ENCODE measurements around the gene RBMS2. TPM values are rescaled to one million over a fixed set of nuclear protein-coding genes. Genes with fewer than 3 reads are reported as not detected.

RBMS2 gene
- polyA plus RNA-seq, 3 donors from 2014 or later, result 1.1 to 1.3 (median 1.3) TPM

- no peak for DNase-seq
- H3K4me1 Mint-ChIP-seq, result peaks cover 0 to 6% of the 10 kb centered on the region in 2 donors
- H3K27ac Mint-ChIP-seq, result peak overlapping the region in 2 of 6 donors; percentile 41 to 51
- no peaks in the 10 kb centered on the region for H3K9me3 Mint-ChIP-seq
- H3K4me3 Mint-ChIP-seq, result no peak overlapping the region
- H3K36me3 Mint-ChIP-seq, result peaks cover 20 to 76% (median 52%) of the 10 kb centered on the region in 3 donors
- H3K27me3 Mint-ChIP-seq (ENCODE audit: low read depth in 3 of 3), result peaks cover 3 to 7% (median 4%) of the 10 kb centered on the region in 3 donors
These were observed 79.1 kb downstream of the RBMS2 start for GRCh38 chr12:56600753-56601152.

- H3K4me3 Mint-ChIP-seq, result no peak overlapping the region
- peaks cover 26 to 80% (median 60%) of the 10 kb centered on the region in 3 donors for H3K36me3 Mint-ChIP-seq
- no peaks in the 10 kb centered on the region for H3K9me3 Mint-ChIP-seq
- H3K27me3 Mint-ChIP-seq (ENCODE audit: low read depth in 3 of 3), result peaks cover 2 to 7% (median 3%) of the 10 kb centered on the region in 3 donors
- no peaks in the 10 kb centered on the region for H3K4me1 Mint-ChIP-seq
- peak overlapping the region in 1 of 6 donors; percentile 3 for H3K27ac Mint-ChIP-seq
- DNase-seq, result peak in 2 of 3 donors; percentile 15 to 26
These were observed 79.9 kb downstream of the RBMS2 start for GRCh38 chr12:56601503-56601902.

DNA sequence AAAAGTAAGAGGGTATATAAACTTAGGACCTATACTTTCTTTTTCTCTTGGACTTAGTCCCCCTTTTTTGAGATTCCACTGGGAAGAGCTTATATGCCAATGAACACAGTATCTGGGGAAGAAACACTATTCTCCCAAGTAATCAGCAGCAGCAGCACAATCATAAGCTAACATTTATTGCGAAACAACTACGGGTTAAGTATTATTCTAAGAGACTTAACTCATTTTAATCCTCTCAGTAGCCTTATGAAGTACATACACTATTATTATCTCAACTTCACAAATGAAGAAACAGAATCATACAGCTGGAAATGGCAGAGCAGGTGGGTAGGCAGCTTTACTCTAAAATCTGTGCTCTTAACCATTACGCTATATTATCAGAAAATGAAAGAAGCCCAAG lies 80.6 kb downstream of the RBMS2 start:
- H3K27ac Mint-ChIP-seq, result no peak overlapping the region
- H3K9me3 Mint-ChIP-seq, result no peaks in the 10 kb centered on the region
- H3K36me3 Mint-ChIP-seq, result peaks cover 23 to 80% (median 65%) of the 10 kb centered on the region in 3 donors
- DNase-seq, result no peak
- H3K4me1 Mint-ChIP-seq, result no peaks in the 10 kb centered on the region
- peaks cover 2 to 6% (median 3%) of the 10 kb centered on the region in 3 donors for H3K27me3 Mint-ChIP-seq (ENCODE audit: low read depth in 3 of 3)
- H3K4me3 Mint-ChIP-seq, result no peak overlapping the region

- no peaks in the 10 kb centered on the region for H3K9me3 Mint-ChIP-seq
- H3K27ac Mint-ChIP-seq, result peak overlapping the region in 1 of 6 donors; percentile 55
- peaks cover 17 to 70% (median 54%) of the 10 kb centered on the region in 3 donors for H3K36me3 Mint-ChIP-seq
- H3K4me1 Mint-ChIP-seq, result no peaks in the 10 kb centered on the region
- DNase-seq, result no peak
- no peak overlapping the region for H3K4me3 Mint-ChIP-seq
- H3K27me3 Mint-ChIP-seq (ENCODE audit: low read depth in 3 of 3), result peaks cover 2 to 4% (median 3%) of the 10 kb centered on the region in 3 donors
These were observed 82.7 kb downstream of the RBMS2 start for GRCh38 chr12:56604355-56604754.

DNA sequence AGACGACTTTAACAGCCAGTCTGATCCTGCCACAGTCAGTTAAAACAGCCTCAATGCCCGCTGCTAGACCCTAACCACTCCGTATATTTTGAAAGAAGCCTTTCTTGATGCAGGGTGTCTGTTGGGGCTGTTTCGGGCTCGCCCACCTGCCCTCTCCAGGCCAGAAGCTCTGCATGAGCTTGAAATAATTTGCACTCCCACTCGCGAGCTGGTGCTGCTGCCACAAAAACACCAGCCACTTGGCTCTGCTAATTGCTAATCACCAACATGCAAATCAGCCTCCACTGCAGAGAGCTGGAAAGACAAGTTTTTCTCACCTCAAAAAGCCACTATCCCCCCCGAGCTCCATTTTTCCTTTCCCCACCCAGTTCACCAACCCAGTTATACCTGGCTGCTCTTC lies 93.0 kb downstream of the RBMS2 start:
- Mint-ChIP-seq H3K4me3 (no peak overlapping the region), H3K27ac (peak overlapping the region in 3 of 6 donors; percentile 22 to 59 (median 23)), H3K4me1 (peaks cover 13 to 31% of the 10 kb centered on the region in 2 donors), H3K27me3 (ENCODE audit: low read depth in 3 of 3) (peaks cover 0 to 4% (median 1%) of the 10 kb centered on the region in 3 donors), H3K9me3 (no peaks in the 10 kb centered on the region), H3K36me3 (peaks cover 26 to 66% (median 52%) of the 10 kb centered on the region in 3 donors)
- no peak for DNase-seq

DNA sequence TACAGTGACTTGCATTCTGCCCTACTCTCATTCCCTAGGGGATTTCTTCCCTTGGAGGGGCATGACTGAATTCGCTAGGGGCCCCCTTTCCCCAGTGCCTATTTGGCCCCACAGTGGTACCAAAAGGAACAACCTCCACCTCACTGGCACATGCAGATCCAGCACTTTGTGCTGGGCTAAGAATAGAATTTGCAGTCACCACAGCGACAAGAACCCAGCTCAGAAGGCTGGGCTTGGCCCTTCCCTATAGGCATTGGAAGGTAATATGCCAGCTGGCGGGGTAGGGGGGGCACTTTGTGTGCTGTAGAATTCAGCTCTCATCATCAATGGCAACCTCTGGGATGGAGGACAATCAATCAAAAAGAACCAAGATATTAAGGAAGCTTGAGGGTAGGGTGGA lies 94.6 kb downstream of the RBMS2 start:
- no peak for DNase-seq
- Mint-ChIP-seq H3K4me3 (no peak overlapping the region), H3K9me3 (no peaks in the 10 kb centered on the region), H3K27ac (peak overlapping the region in 2 of 6 donors; percentile 30 to 71), H3K27me3 (ENCODE audit: low read depth in 3 of 3) (peaks cover 0 to 4% (median 1%) of the 10 kb centered on the region in 3 donors), H3K36me3 (peaks cover 19 to 50% (median 40%) of the 10 kb centered on the region in 3 donors), H3K4me1 (peaks cover 21 to 46% of the 10 kb centered on the region in 2 donors)

DNA sequence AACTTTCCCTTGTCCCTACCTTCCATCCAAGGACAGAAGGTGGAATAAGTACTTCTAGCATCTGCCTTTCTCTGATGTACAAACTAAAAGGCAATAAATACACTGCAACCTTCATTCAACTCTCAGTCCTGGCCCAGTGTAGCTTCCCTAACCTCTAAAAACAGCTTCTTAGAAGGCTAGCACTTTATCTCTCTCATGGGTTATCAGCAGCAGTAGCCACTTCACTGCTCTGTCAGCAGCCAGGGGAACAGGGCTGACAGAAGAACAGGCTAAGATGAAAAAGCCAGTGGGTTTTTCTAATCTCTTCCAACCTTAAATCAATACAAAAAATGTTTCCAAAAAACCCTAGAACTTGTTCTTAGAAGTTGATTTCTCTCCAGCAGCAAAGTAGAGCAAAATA lies 95.3 kb downstream of the RBMS2 start:
- DNase-seq, result no peak
- H3K4me3 Mint-ChIP-seq, result no peak overlapping the region
- H3K9me3 Mint-ChIP-seq, result no peaks in the 10 kb centered on the region
- H3K4me1 Mint-ChIP-seq, result peaks cover 22 to 48% of the 10 kb centered on the region in 2 donors
- peaks cover 0 to 4% (median 1%) of the 10 kb centered on the region in 3 donors for H3K27me3 Mint-ChIP-seq (ENCODE audit: low read depth in 3 of 3)
- H3K36me3 Mint-ChIP-seq, result peaks cover 16 to 43% (median 34%) of the 10 kb centered on the region in 3 donors
- peak overlapping the region in 5 of 6 donors; percentile 36 to 77 (median 49) for H3K27ac Mint-ChIP-seq

DNA sequence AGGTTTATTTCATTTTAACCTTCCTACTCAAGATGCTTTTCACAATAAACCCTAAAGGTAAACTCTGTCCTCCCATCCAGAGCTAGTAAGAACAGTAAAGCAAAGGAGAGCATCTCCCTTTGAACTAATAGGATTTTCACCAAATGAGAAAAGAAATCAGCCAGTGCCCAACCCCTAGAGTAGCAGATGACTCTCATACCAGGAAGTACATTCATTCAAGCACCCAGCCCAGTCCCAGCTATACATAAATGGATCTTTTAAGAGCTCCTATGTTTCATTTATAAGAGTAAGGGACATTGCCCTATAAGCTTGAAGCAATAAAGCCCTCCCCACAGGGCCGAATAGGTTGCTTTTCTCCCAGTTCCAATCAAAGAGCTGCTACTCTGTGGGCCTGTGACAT lies 100.9 kb downstream of the RBMS2 start:
- no peaks in the 10 kb centered on the region for H3K9me3 Mint-ChIP-seq
- peak overlapping the region; percentile 5 to 77 (median 66) for H3K27ac Mint-ChIP-seq
- no peak for DNase-seq
- H3K4me1 Mint-ChIP-seq, result peaks cover 55 to 82% of the 10 kb centered on the region in 2 donors
- H3K36me3 Mint-ChIP-seq, result peaks cover 3 to 12% (median 7%) of the 10 kb centered on the region in 3 donors
- H3K27me3 Mint-ChIP-seq (ENCODE audit: low read depth in 3 of 3), result peaks cover 0 to 3% (median 0%) of the 10 kb centered on the region in 3 donors
- no peak overlapping the region for H3K4me3 Mint-ChIP-seq

DNA sequence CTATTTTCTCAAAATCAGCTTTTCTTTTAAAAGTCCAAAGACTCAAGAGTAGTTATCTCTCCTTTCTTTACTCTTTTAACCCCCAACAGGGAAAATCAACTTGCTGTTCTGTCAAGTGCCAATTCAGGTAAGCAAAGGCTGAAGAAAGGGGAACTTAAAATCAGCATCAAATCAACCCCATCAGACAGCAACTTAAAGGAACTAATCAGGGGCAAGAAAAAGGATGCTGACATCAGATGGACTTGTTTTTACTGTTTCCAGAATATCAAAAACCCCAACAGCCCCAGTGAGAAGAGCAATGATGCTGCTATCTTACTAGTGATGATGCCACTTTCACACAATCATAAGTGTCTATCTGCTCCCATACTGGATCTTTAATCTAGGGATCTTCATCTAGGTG lies 105.1 kb downstream of the RBMS2 start:
- no peak for DNase-seq
- peaks cover 8 to 20% (median 17%) of the 10 kb centered on the region in 3 donors for H3K27me3 Mint-ChIP-seq (ENCODE audit: low read depth in 3 of 3)
- peak overlapping the region in 1 of 5 donors; percentile 10 for H3K4me3 Mint-ChIP-seq
- no peaks in the 10 kb centered on the region for H3K9me3 Mint-ChIP-seq
- peaks cover 3 to 12% (median 4%) of the 10 kb centered on the region in 3 donors for H3K36me3 Mint-ChIP-seq
- H3K27ac Mint-ChIP-seq, result peak overlapping the region; percentile 47 to 87 (median 74)
- peaks cover 62 to 80% of the 10 kb centered on the region in 2 donors for H3K4me1 Mint-ChIP-seq

DNA sequence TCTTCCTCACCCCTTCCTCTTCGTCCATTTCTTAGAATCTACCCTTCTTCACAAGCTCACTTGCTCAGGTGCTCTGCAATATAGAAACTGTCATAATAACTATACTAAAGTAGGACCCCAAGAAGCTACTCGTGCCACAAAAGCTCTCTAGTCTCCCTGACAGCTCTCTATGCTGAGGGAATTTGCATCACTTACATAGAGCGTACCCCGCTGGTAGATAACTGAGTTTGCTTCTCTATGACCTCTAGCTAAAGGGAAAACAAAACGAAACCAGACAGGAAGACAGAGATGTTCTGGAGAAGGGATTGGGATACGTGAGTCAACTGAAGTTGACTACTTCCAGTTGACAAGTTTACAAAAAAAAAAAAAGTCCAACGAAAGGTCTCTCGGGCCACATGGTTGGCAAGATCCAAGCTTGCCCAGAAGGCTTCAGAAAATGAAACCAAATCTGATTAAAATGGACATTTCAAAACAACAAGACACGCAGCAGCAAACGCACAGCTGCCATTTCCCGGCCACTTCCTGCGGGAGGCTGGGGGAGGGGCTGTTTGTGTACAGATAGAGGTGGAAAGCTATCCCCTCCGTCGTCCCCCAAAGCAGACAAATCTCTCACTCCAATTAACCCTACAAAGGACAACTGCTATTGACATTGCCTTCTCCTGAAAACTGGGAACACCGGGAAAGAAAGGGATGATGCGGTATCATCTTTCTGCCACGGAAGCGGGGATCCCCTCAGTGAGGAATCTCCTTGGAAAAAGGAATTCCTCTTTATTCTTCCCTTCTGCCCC lies 107.2 kb downstream of the RBMS2 start:
- Mint-ChIP-seq H3K9me3 (no peaks in the 10 kb centered on the region), H3K36me3 (peaks cover 3 to 10% (median 4%) of the 10 kb centered on the region in 3 donors), H3K4me1 (peaks cover 70 to 84% of the 10 kb centered on the region in 2 donors), H3K27me3 (ENCODE audit: low read depth in 3 of 3) (peaks cover 8 to 20% (median 17%) of the 10 kb centered on the region in 3 donors), H3K27ac (peak overlapping the region; percentile 94 to 97 (median 96)), H3K4me3 (peak overlapping the region; percentile 88 to 90 (median 89))
- peak; percentile 82 to 84 (median 84) for DNase-seq

- Mint-ChIP-seq H3K27me3 (ENCODE audit: low read depth in 3 of 3) (peaks cover 11 to 20% (median 20%) of the 10 kb centered on the region in 3 donors), H3K4me1 (peaks cover 69 to 84% of the 10 kb centered on the region in 2 donors), H3K36me3 (peaks cover 3 to 6% (median 4%) of the 10 kb centered on the region in 3 donors), H3K27ac (peak overlapping the region; percentile 94 to 97 (median 96)), H3K9me3 (no peaks in the 10 kb centered on the region), H3K4me3 (peak overlapping the region; percentile 88 to 90 (median 89))
- peak; percentile 38 to 46 (median 44) for DNase-seq
These were observed 108.0 kb downstream of the RBMS2 start for GRCh38 chr12:56629459-56630179.

GRCh38 chr12:56630180-56630632 lies 108.6 kb downstream of the RBMS2 start, which contains the start of gene BAZ2A:
Gene BAZ2A, minus strand, starts transcription at chr12:56630326. Its CDS starts 12,796 bp downstream, at chr12:56617530.
- Mint-ChIP-seq H3K4me1 (peaks cover 72 to 85% of the 10 kb centered on the region in 2 donors), H3K27ac (peak within 1 kb of the TSS; percentile 94 to 97 (median 96)), H3K9me3 (no peaks in the 10 kb centered on the region), H3K36me3 (peaks cover 3 to 6% (median 4%) of the 10 kb centered on the region in 3 donors), H3K27me3 (ENCODE audit: low read depth in 3 of 3) (peaks cover 11 to 23% (median 19%) of the 10 kb centered on the region in 3 donors), H3K4me3 (peak within 1 kb of the TSS; percentile 88 to 90 (median 89))
- DNase-seq, result peak; percentile 83 to 85 (median 84)

All from immature natural killer cell (primary cell).